ENCODE measurements around the gene HLA-DQA1. TPM values are rescaled to one million over a fixed set of nuclear protein-coding genes. Genes with fewer than 3 reads are reported as not detected.

The HLA-DQA1 gene
- total and polyA plus RNA-seq, 2 experiments from 2014 or later = not detected

GRCh38 chr6:32604434-32604877 lies 32.8 kb upstream of the HLA-DQA1 start:
- WGBS (ENCODE audit: low lambda C conversion rate, missing lambda C conversion rate) = 75% methylated on average over 3 of the region's 3 CpGs
- H3K9me3 ChIP-seq (ENCODE audit: low read depth) = no peaks in the 10 kb centered on the region
- TF ChIP-seq CTCF (IDR thresholded peaks at IDR 0.05; ENCODE audit: poor library complexity) (no peak), EZH2phosphoT487 (IDR thresholded peaks at IDR 0.05; ENCODE audit: low read depth, severe bottlenecking, unreplicated experiment) (no peak), EZH2 (IDR thresholded peaks at IDR 0.05; ENCODE audit: borderline replicate concordance) (no peak)
- H3K4me2 ChIP-seq = no peak overlapping the region
- no peaks in the 10 kb centered on the region for H3K4me1 ChIP-seq (ENCODE audit: insufficient read depth)
- H3K79me2 ChIP-seq = no peaks in the 10 kb centered on the region
- peak; percentile 42 for DNase-seq (ENCODE audit: low spot score)
- H3K9me2 ChIP-seq (replicated peaks; ENCODE audit: insufficient read depth) = no peaks in the 10 kb centered on the region
- H3K27ac ChIP-seq = peak overlapping the region; percentile 25
- H3K27me3 ChIP-seq = no peaks in the 10 kb centered on the region
- peak overlapping the region; percentile 41 for H2AFZ ChIP-seq
- no peak overlapping the region for H3K4me3 ChIP-seq
- H4K20me1 ChIP-seq (ENCODE audit: insufficient read depth, poor library complexity, severe bottlenecking) = no peaks in the 10 kb centered on the region
- H3K36me3 ChIP-seq (replicated peaks; ENCODE audit: insufficient read depth, low read depth) = no peaks in the 10 kb centered on the region

GRCh38 chr6:32607263-32607987 lies 29.8 kb upstream of the HLA-DQA1 start:
- no peak overlapping the region for H3K4me3 ChIP-seq
- H2AFZ ChIP-seq = no peak overlapping the region
- no peak overlapping the region for H3K27ac ChIP-seq
- no peaks in the 10 kb centered on the region for H3K9me3 ChIP-seq (ENCODE audit: low read depth)
- TF ChIP-seq EZH2 (IDR thresholded peaks at IDR 0.05; ENCODE audit: borderline replicate concordance) (no peak), CTCF (IDR thresholded peaks at IDR 0.05; ENCODE audit: poor library complexity) (no peak), EZH2phosphoT487 (IDR thresholded peaks at IDR 0.05; ENCODE audit: low read depth, severe bottlenecking, unreplicated experiment) (no peak)
- H4K20me1 ChIP-seq (ENCODE audit: insufficient read depth, poor library complexity, severe bottlenecking) = no peaks in the 10 kb centered on the region
- no peaks in the 10 kb centered on the region for H3K27me3 ChIP-seq
- no peaks in the 10 kb centered on the region for H3K36me3 ChIP-seq (replicated peaks; ENCODE audit: insufficient read depth, low read depth)
- WGBS (ENCODE audit: low lambda C conversion rate, missing lambda C conversion rate) = 92% methylated on average over 4 of the region's 4 CpGs
- no peaks in the 10 kb centered on the region for H3K4me1 ChIP-seq (ENCODE audit: insufficient read depth)
- H3K79me2 ChIP-seq = no peaks in the 10 kb centered on the region
- H3K9me2 ChIP-seq (replicated peaks; ENCODE audit: insufficient read depth) = no peaks in the 10 kb centered on the region
- no peak for DNase-seq (ENCODE audit: low spot score)
- H3K4me2 ChIP-seq = no peak overlapping the region

GRCh38 chr6:32607988-32608298 lies 29.3 kb upstream of the HLA-DQA1 start:
- WGBS (ENCODE audit: low lambda C conversion rate, missing lambda C conversion rate) = 90% methylated on average over 2 of the region's 2 CpGs
- Histone ChIP-seq H3K27ac (no peak overlapping the region), H3K4me1 (ENCODE audit: insufficient read depth) (no peaks in the 10 kb centered on the region), H3K4me3 (no peak overlapping the region), H3K9me2 (replicated peaks; ENCODE audit: insufficient read depth) (no peaks in the 10 kb centered on the region), H3K79me2 (no peaks in the 10 kb centered on the region), H4K20me1 (ENCODE audit: insufficient read depth, poor library complexity, severe bottlenecking) (no peaks in the 10 kb centered on the region), H3K27me3 (no peaks in the 10 kb centered on the region), H3K36me3 (replicated peaks; ENCODE audit: insufficient read depth, low read depth) (no peaks in the 10 kb centered on the region), H3K9me3 (ENCODE audit: low read depth) (no peaks in the 10 kb centered on the region), H3K4me2 (no peak overlapping the region), H2AFZ (no peak overlapping the region)
- TF ChIP-seq EZH2 (IDR thresholded peaks at IDR 0.05; ENCODE audit: borderline replicate concordance) (no peak), CTCF (IDR thresholded peaks at IDR 0.05; ENCODE audit: poor library complexity) (no peak)
- no peak for DNase-seq (ENCODE audit: low spot score)
